ENCODE measurements around the gene CCT3.

DNA sequence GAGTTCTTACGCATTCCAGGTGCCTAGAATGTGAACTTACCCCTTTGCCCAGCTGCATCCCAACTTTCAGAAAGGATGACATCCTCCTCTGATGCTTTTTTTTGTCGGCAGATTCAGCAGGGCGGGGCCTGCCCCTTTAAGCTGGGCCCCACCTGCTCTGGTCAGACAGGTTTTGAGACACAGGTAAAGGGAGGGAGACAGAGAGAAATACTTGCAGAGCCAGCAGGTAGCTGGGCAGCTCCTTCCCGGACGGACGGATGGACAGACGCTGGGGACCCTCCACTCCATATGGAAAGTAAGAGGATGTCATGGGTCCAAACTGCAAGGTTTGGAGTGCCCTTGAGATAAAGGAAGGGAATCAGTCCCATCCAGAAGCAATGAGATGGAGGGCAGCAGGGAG is 54.0 kb downstream of the CCT3 start, which contains the start of gene TMEM79:
- TF ChIP-seq, protein P1, sequence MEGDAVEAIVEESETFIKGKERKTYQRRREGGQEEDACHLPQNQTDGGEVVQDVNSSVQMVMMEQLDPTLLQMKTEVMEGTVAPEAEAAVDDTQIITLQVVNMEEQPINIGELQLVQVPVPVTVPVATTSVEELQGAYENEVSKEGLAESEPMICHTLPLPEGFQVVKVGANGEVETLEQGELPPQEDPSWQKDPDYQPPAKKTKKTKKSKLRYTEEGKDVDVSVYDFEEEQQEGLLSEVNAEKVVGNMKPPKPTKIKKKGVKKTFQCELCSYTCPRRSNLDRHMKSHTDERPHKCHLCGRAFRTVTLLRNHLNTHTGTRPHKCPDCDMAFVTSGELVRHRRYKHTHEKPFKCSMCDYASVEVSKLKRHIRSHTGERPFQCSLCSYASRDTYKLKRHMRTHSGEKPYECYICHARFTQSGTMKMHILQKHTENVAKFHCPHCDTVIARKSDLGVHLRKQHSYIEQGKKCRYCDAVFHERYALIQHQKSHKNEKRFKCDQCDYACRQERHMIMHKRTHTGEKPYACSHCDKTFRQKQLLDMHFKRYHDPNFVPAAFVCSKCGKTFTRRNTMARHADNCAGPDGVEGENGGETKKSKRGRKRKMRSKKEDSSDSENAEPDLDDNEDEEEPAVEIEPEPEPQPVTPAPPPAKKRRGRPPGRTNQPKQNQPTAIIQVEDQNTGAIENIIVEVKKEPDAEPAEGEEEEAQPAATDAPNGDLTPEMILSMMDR (IDR thresholded peaks at IDR 0.05): no peak
- TF ChIP-seq, protein P2, sequence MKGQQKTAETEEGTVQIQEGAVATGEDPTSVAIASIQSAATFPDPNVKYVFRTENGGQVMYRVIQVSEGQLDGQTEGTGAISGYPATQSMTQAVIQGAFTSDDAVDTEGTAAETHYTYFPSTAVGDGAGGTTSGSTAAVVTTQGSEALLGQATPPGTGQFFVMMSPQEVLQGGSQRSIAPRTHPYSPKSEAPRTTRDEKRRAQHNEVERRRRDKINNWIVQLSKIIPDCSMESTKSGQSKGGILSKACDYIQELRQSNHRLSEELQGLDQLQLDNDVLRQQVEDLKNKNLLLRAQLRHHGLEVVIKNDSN (IDR thresholded peaks at IDR 0.05; ENCODE audit: borderline replicate concordance, low read depth): no peak
- TF ChIP-seq NRF1 (IDR thresholded peaks at IDR 0.05; ENCODE audit: low read depth, low read length) (no peak), EP300 (IDR thresholded peaks at IDR 0.05; ENCODE audit: borderline replicate concordance in 1 of 2, low read depth in 1 of 2, low read length in 1 of 2) (no peak), SIN3A (IDR thresholded peaks at IDR 0.05; ENCODE audit: borderline replicate concordance, low read depth, low read length) (no peak), POLR2AphosphoS5 (IDR thresholded peaks at IDR 0.05; ENCODE audit: low read depth, low read length) (no peak), YY1 (IDR thresholded peaks at IDR 0.05; ENCODE audit: low read depth) (no peak), NFIC (IDR thresholded peaks at IDR 0.05; ENCODE audit: borderline replicate concordance) (no peak), GATA2 (CRISPR knock-in tag; IDR thresholded peaks at IDR 0.05) (no peak), ELF1 (IDR thresholded peaks at IDR 0.05) (no peak), EZH2phosphoT487 (IDR thresholded peaks at IDR 0.05; ENCODE audit: borderline replicate concordance, low read depth) (no peak), FOXJ3 (CRISPR knock-in tag; IDR thresholded peaks at IDR 0.05) (no peak)
